ENCODE measurements around the gene SP9. TPM values are rescaled to one million over a fixed set of nuclear protein-coding genes. Genes with fewer than 3 reads are reported as not detected.

Gene SP9
- total and polyA plus RNA-seq, 10 of the 15 experiments (the other 5 are each of a cell fraction or from before 2014, with no cell fraction given): not detected

DNA sequence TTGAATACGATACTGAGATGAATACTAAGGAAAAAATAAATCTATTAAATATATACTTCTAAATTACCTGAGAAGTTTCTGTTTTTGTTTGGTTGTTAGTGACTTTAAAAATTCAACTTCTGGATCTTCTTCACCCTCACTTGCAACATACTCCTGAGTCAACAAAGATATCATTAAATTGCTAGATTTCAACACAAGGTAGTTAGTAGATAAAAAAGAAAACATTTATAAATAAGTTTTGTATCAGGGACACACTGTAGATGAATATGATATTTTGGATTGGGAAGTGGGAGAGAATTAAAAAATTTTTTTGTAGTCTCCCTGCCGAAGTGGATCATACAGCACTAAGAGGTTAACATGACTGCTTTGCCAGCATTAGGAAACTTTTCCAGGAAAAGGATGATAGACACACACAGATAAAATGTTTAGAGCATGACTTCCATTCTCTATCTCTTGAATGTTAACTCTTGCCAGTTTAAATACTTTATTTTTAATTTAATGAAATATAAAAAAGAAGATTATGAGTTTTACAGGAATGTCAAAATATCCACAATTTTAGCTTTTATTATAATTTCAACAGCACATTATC is 15.9 kb downstream of the SP9 start:
- Histone ChIP-seq H3K4me2 (ENCODE audit: control insufficient read depth, insufficient read depth) (no peak overlapping the region), H3K9me3 (replicated peaks; ENCODE audit: control insufficient read depth, insufficient read depth, low read length) (no peaks in the 10 kb centered on the region), H3K27ac (ENCODE audit: control insufficient read depth, insufficient read depth) (no peak overlapping the region), H3K36me3 (ENCODE audit: control insufficient read depth in 2 of 2, insufficient read depth in 2 of 2, low read length in 1 of 2) (0 out of 4 replicates have a peak, but pooled peaks cover 0 to 3% of the 10 kb centered on the region in 2 experiments), H3K4me1 (ENCODE audit: control insufficient read depth, insufficient read depth, low read length) (no peaks in the 10 kb centered on the region), H3K79me2 (ENCODE audit: control insufficient read depth, insufficient read depth, low read length) (no peaks in the 10 kb centered on the region), H2AFZ (ENCODE audit: control insufficient read depth, low read depth, low read length) (no peak overlapping the region), H3K27me3 (replicated peaks in 1 of 2; ENCODE audit: control insufficient read depth in 2 of 2, insufficient read depth in 2 of 2, low read length in 1 of 2) (no peaks in the 10 kb centered on the region), H4K20me1 (ENCODE audit: control insufficient read depth, insufficient read depth) (no peaks in the 10 kb centered on the region), H3K9ac (ENCODE audit: control insufficient read depth, insufficient read depth, low read length) (no peak overlapping the region), H3K4me3 (no peak overlapping the region)
- no TSS peak for BruUV-seq (replicated peaks)
- 97% methylated on average over 2 of the region's 2 CpGs for WGBS (ENCODE audit: insufficient coverage, insufficient replicate concordance, low lambda C conversion rate, missing lambda C conversion rate)
- ATAC-seq (no peak), FAIRE-seq (no peak), DNase-seq (ENCODE audit: low read depth, low spot score) (no peak)
- CTCF ChIA-PET: interaction anchor here (1.0 to 3.2 kb wide), 8 partner anchors 10 to 948 kb away, joined by 3 to 26 read pairs (median 4); no protein-coding TSS in a partner anchor
- POLR2A ChIA-PET: interaction anchor here (0.6 kb wide), 1 partner anchor 189 kb away, joined by 5 read pairs; no protein-coding TSS in a partner anchor
- intact Hi-C loops (cut with micrococcal nuclease; ENCODE audit: unreplicated experiment) (no loop called here), in situ Hi-C loops (cut with MboI) (no loop called here)
- TF ChIP-seq, protein P1, sequence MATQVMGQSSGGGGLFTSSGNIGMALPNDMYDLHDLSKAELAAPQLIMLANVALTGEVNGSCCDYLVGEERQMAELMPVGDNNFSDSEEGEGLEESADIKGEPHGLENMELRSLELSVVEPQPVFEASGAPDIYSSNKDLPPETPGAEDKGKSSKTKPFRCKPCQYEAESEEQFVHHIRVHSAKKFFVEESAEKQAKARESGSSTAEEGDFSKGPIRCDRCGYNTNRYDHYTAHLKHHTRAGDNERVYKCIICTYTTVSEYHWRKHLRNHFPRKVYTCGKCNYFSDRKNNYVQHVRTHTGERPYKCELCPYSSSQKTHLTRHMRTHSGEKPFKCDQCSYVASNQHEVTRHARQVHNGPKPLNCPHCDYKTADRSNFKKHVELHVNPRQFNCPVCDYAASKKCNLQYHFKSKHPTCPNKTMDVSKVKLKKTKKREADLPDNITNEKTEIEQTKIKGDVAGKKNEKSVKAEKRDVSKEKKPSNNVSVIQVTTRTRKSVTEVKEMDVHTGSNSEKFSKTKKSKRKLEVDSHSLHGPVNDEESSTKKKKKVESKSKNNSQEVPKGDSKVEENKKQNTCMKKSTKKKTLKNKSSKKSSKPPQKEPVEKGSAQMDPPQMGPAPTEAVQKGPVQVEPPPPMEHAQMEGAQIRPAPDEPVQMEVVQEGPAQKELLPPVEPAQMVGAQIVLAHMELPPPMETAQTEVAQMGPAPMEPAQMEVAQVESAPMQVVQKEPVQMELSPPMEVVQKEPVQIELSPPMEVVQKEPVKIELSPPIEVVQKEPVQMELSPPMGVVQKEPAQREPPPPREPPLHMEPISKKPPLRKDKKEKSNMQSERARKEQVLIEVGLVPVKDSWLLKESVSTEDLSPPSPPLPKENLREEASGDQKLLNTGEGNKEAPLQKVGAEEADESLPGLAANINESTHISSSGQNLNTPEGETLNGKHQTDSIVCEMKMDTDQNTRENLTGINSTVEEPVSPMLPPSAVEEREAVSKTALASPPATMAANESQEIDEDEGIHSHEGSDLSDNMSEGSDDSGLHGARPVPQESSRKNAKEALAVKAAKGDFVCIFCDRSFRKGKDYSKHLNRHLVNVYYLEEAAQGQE (IDR thresholded peaks at IDR 0.05; ENCODE audit: low read depth, low read length): no peak
- no peak for TF ChIP-seq TCF3 (IDR thresholded peaks at IDR 0.05; ENCODE audit: borderline replicate concordance, insufficient read depth, low read depth, low read length)
- TF ChIP-seq MEF2B (IDR thresholded peaks at IDR 0.05; ENCODE audit: partially characterized antibody, poor library complexity, severe bottlenecking): no peak
- TF ChIP-seq NR2F1 (conservative IDR thresholded peaks at IDR 0.05): no peak
- TF ChIP-seq, protein P2, sequence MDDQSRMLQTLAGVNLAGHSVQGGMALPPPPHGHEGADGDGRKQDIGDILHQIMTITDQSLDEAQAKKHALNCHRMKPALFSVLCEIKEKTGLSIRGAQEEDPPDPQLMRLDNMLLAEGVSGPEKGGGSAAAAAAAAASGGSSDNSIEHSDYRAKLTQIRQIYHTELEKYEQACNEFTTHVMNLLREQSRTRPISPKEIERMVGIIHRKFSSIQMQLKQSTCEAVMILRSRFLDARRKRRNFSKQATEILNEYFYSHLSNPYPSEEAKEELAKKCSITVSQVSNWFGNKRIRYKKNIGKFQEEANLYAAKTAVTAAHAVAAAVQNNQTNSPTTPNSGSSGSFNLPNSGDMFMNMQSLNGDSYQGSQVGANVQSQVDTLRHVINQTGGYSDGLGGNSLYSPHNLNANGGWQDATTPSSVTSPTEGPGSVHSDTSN (IDR thresholded peaks at IDR 0.05; ENCODE audit: insufficient replicate concordance, low read depth, low read length): no peak
- TF ChIP-seq IKZF1 (conservative IDR thresholded peaks at IDR 0.05): no peak
- TF ChIP-seq RAD21 (IDR thresholded peaks at IDR 0.05; ENCODE audit: insufficient read depth, low read depth, low read length): no peak
- no peak for TF ChIP-seq RUNX3 (IDR thresholded peaks at IDR 0.05; ENCODE audit: low read length)
- TF ChIP-seq, protein P3, sequence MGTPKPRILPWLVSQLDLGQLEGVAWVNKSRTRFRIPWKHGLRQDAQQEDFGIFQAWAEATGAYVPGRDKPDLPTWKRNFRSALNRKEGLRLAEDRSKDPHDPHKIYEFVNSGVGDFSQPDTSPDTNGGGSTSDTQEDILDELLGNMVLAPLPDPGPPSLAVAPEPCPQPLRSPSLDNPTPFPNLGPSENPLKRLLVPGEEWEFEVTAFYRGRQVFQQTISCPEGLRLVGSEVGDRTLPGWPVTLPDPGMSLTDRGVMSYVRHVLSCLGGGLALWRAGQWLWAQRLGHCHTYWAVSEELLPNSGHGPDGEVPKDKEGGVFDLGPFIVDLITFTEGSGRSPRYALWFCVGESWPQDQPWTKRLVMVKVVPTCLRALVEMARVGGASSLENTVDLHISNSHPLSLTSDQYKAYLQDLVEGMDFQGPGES (IDR thresholded peaks at IDR 0.05): no peak
- TF ChIP-seq GABPA (IDR thresholded peaks at IDR 0.05; ENCODE audit: low read depth): no peak
- TF ChIP-seq ZNF207 (IDR thresholded peaks at IDR 0.05; ENCODE audit: borderline replicate concordance): no peak
- no peak for TF ChIP-seq YBX1 (IDR thresholded peaks at IDR 0.05)
- TF ChIP-seq ETV6 (conservative IDR thresholded peaks at IDR 0.05 in 1 of 2, IDR thresholded peaks at IDR 0.05 in 1 of 2; ENCODE audit: borderline replicate concordance in 1 of 2, low read depth in 1 of 2): no peak
- TF ChIP-seq, protein P4, sequence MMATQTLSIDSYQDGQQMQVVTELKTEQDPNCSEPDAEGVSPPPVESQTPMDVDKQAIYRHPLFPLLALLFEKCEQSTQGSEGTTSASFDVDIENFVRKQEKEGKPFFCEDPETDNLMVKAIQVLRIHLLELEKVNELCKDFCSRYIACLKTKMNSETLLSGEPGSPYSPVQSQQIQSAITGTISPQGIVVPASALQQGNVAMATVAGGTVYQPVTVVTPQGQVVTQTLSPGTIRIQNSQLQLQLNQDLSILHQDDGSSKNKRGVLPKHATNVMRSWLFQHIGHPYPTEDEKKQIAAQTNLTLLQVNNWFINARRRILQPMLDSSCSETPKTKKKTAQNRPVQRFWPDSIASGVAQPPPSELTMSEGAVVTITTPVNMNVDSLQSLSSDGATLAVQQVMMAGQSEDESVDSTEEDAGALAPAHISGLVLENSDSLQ (IDR thresholded peaks at IDR 0.05): no peak
- TF ChIP-seq SUPT20H (IDR thresholded peaks at IDR 0.05; ENCODE audit: borderline replicate concordance, control insufficient read depth, low read depth, low read length): no peak
- TF ChIP-seq RCOR1 (conservative IDR thresholded peaks at IDR 0.05; ENCODE audit: low read depth, low read length): no peak
- TF ChIP-seq FOXK2 (IDR thresholded peaks at IDR 0.05): no peak
- SMC1A ChIA-PET (ENCODE audit: uncharacterized antibody, unreplicated experiment): interaction anchor here (0.8 to 0.9 kb wide), 2 partner anchors 9 to 278 kb away, joined by 3 to 5 read pairs; no protein-coding TSS in a partner anchor
- RAD21 ChIA-PET (ENCODE audit: unreplicated experiment): interaction anchor here (1.0 to 1.2 kb wide), 2 partner anchors 9 to 173 kb away, joined by 3 to 7 read pairs; no protein-coding TSS in a partner anchor

Data from GM12878 (cell line).